ENCODE measurements around the gene GLT8D2. TPM values are rescaled to one million over a fixed set of nuclear protein-coding genes. Genes with fewer than 3 reads are reported as not detected.

The GLT8D2 gene
- polyA plus RNA-seq, 1 of the 3 experiments (the other 2 are of a cell fraction) = 50.0 TPM

DNA sequence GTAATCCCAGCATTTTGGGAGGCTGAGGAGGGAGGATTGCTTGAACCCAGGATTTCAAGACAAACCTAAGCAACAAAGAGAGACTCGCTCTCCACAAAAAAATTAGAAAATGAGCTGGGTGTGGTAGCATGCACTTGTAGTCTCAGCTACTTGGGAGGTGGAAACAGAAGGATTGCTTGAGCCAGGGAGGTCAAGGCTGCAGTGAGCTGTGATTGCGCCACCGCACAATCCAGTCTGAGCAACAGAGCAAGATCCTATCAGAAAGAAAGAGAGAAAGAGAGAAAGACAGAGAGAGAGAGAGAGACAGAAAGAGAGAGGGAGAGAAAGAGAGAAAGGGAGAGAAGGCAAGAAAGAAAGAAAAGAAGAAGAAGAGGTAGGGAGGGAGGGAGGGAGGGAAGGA, 47.3 kb downstream of the GLT8D2 start:
- CTCF ChIA-PET = no interaction called here
- 90% methylated on average over 3 of the region's 3 CpGs for WGBS (ENCODE audit: low lambda C conversion rate)
- Histone ChIP-seq H3K4me3 (ENCODE audit: low read depth in 2 of 2, low read length in 1 of 2) (no peak overlapping the region), H3F3A (replicated peaks; ENCODE audit: insufficient read depth) (peaks cover 11% of the 10 kb centered on the region), H3K4me2 (no peak overlapping the region), H3K79me2 (ENCODE audit: insufficient read depth) (no peaks in the 10 kb centered on the region), H3K9ac (no peak overlapping the region), H3K4me1 (ENCODE audit: control insufficient read depth in 1 of 2, insufficient read depth in 2 of 2, low read depth in 1 of 2, low read length in 1 of 2) (peaks cover 0 to 5% of the 10 kb centered on the region in 2 experiments; a peak in 1 of 4 replicates), H4K20me1 (ENCODE audit: insufficient read depth) (no peaks in the 10 kb centered on the region), H3K36me3 (replicated peaks in 1 of 2; ENCODE audit: control insufficient read depth in 1 of 2, insufficient read depth in 2 of 2, low read length in 1 of 2) (no peaks in the 10 kb centered on the region), H3K27me3 (ENCODE audit: insufficient read depth) (no peaks in the 10 kb centered on the region), H3K9me2 (no peaks in the 10 kb centered on the region), H2AFZ (ENCODE audit: low read depth) (no peak overlapping the region), H3K27ac (ENCODE audit: low read depth in 2 of 2, low read length in 1 of 2) (no peak overlapping the region), H3K9me3 (no peaks in the 10 kb centered on the region)
- TF ChIP-seq, protein P1, sequence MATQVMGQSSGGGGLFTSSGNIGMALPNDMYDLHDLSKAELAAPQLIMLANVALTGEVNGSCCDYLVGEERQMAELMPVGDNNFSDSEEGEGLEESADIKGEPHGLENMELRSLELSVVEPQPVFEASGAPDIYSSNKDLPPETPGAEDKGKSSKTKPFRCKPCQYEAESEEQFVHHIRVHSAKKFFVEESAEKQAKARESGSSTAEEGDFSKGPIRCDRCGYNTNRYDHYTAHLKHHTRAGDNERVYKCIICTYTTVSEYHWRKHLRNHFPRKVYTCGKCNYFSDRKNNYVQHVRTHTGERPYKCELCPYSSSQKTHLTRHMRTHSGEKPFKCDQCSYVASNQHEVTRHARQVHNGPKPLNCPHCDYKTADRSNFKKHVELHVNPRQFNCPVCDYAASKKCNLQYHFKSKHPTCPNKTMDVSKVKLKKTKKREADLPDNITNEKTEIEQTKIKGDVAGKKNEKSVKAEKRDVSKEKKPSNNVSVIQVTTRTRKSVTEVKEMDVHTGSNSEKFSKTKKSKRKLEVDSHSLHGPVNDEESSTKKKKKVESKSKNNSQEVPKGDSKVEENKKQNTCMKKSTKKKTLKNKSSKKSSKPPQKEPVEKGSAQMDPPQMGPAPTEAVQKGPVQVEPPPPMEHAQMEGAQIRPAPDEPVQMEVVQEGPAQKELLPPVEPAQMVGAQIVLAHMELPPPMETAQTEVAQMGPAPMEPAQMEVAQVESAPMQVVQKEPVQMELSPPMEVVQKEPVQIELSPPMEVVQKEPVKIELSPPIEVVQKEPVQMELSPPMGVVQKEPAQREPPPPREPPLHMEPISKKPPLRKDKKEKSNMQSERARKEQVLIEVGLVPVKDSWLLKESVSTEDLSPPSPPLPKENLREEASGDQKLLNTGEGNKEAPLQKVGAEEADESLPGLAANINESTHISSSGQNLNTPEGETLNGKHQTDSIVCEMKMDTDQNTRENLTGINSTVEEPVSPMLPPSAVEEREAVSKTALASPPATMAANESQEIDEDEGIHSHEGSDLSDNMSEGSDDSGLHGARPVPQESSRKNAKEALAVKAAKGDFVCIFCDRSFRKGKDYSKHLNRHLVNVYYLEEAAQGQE (IDR thresholded peaks at IDR 0.05; ENCODE audit: low read depth, low read length) = no peak
- no peak for TF ChIP-seq RFX5 (IDR thresholded peaks at IDR 0.05; ENCODE audit: low read length)
- no peak for TF ChIP-seq FOSL2 (IDR thresholded peaks at IDR 0.05; ENCODE audit: borderline replicate concordance, low read depth)
- no peak for TF ChIP-seq YY1 (IDR thresholded peaks at IDR 0.05; ENCODE audit: low read depth)
- TF ChIP-seq, protein P2, sequence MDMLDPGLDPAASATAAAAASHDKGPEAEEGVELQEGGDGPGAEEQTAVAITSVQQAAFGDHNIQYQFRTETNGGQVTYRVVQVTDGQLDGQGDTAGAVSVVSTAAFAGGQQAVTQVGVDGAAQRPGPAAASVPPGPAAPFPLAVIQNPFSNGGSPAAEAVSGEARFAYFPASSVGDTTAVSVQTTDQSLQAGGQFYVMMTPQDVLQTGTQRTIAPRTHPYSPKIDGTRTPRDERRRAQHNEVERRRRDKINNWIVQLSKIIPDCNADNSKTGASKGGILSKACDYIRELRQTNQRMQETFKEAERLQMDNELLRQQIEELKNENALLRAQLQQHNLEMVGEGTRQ (IDR thresholded peaks at IDR 0.05; ENCODE audit: borderline replicate concordance, low read depth, low read length) = no peak
- no peak for TF ChIP-seq RXRA (IDR thresholded peaks at IDR 0.05; ENCODE audit: borderline replicate concordance, low read depth)
- no peak for TF ChIP-seq POLR2AphosphoS5 (IDR thresholded peaks at IDR 0.05; ENCODE audit: low read depth, low read length)
- no peak for TF ChIP-seq MEF2A (IDR thresholded peaks at IDR 0.05; ENCODE audit: borderline replicate concordance, low read depth)
- POLR2A ChIA-PET = no interaction called here
- no peak for DNase-seq

DNA sequence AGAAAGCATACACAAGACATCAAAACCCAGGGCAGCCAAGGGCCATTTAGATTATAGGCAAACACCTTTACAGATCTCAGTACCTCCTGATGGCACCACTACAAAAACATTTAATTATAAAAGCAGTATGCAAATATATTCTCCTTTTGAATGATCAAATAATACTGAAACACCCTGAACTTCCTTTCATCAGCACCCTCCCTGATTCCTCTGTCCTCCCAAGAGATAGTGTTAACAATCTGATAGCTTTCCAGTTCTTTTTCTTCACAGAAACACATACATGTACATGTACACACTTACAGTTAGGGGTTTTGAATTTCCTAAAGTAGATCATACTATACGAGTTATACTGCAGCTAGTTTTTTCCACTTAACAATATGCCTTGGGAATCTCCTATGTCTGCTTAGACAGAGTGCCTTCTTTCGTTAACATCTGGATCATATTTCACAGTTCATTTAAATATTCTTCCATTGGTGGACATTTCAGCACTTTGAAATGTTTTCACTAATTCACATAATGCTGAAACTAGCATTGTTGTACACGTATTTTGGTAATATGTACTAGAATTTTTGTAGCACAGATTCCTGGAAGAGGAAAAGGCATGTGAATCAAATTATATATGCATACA, 49.1 kb downstream of the GLT8D2 start:
- Histone ChIP-seq H2AFZ (ENCODE audit: low read depth) (no peak overlapping the region), H3K27ac (ENCODE audit: low read depth in 2 of 2, low read length in 1 of 2) (no peak overlapping the region), H3K4me1 (ENCODE audit: control insufficient read depth in 1 of 2, insufficient read depth in 2 of 2, low read depth in 1 of 2, low read length in 1 of 2) (no peaks in the 10 kb centered on the region), H3K27me3 (ENCODE audit: insufficient read depth) (no peaks in the 10 kb centered on the region), H3K4me3 (ENCODE audit: low read depth in 2 of 2, low read length in 1 of 2) (no peak overlapping the region), H3K36me3 (replicated peaks in 1 of 2; ENCODE audit: control insufficient read depth in 1 of 2, insufficient read depth in 2 of 2, low read length in 1 of 2) (no peaks in the 10 kb centered on the region), H3K9me3 (no peaks in the 10 kb centered on the region), H3K9ac (no peak overlapping the region), H3K9me2 (no peaks in the 10 kb centered on the region), H3F3A (replicated peaks; ENCODE audit: insufficient read depth) (no peaks in the 10 kb centered on the region), H4K20me1 (ENCODE audit: insufficient read depth) (no peaks in the 10 kb centered on the region), H3K79me2 (ENCODE audit: insufficient read depth) (no peaks in the 10 kb centered on the region), H3K4me2 (no peak overlapping the region)
- CTCF ChIA-PET = interaction anchor here (1.0 kb wide), 1 partner anchor 55 kb away, joined by 3 read pairs; no protein-coding TSS in a partner anchor
- WGBS (ENCODE audit: low lambda C conversion rate) = 74% methylated on average over 3 of the region's 3 CpGs
- no peak for DNase-seq
- POLR2A ChIA-PET = no interaction called here
- TF ChIP-seq RXRA (IDR thresholded peaks at IDR 0.05; ENCODE audit: borderline replicate concordance, low read depth) (no peak), TEAD4 (IDR thresholded peaks at IDR 0.05; ENCODE audit: borderline replicate concordance, insufficient read depth) (no peak), NFIC (IDR thresholded peaks at IDR 0.05; ENCODE audit: borderline replicate concordance) (no peak), EP300 (IDR thresholded peaks at IDR 0.05; ENCODE audit: borderline replicate concordance in 1 of 2, low read depth in 1 of 2, low read length in 1 of 2) (no peak), RAD21 (IDR thresholded peaks at IDR 0.05; ENCODE audit: low read length) (no peak)
- TF ChIP-seq, protein P3, sequence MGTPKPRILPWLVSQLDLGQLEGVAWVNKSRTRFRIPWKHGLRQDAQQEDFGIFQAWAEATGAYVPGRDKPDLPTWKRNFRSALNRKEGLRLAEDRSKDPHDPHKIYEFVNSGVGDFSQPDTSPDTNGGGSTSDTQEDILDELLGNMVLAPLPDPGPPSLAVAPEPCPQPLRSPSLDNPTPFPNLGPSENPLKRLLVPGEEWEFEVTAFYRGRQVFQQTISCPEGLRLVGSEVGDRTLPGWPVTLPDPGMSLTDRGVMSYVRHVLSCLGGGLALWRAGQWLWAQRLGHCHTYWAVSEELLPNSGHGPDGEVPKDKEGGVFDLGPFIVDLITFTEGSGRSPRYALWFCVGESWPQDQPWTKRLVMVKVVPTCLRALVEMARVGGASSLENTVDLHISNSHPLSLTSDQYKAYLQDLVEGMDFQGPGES (IDR thresholded peaks at IDR 0.05; ENCODE audit: low read depth, low read length) = no peak
- TF ChIP-seq, protein P4, sequence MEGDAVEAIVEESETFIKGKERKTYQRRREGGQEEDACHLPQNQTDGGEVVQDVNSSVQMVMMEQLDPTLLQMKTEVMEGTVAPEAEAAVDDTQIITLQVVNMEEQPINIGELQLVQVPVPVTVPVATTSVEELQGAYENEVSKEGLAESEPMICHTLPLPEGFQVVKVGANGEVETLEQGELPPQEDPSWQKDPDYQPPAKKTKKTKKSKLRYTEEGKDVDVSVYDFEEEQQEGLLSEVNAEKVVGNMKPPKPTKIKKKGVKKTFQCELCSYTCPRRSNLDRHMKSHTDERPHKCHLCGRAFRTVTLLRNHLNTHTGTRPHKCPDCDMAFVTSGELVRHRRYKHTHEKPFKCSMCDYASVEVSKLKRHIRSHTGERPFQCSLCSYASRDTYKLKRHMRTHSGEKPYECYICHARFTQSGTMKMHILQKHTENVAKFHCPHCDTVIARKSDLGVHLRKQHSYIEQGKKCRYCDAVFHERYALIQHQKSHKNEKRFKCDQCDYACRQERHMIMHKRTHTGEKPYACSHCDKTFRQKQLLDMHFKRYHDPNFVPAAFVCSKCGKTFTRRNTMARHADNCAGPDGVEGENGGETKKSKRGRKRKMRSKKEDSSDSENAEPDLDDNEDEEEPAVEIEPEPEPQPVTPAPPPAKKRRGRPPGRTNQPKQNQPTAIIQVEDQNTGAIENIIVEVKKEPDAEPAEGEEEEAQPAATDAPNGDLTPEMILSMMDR (IDR thresholded peaks at IDR 0.05) = no peak
- TF ChIP-seq, protein P1 (IDR thresholded peaks at IDR 0.05; ENCODE audit: low read depth, low read length) = no peak
